A549 (cell line): ENCODE results near the gene MCRIP1. TPM values are rescaled to one million over a fixed set of nuclear protein-coding genes. Genes with fewer than 3 reads are reported as not detected.

Source experiments
- ATAC-seq, 2 experiments: fragments of 200-7000 bp in 1 of 2; fragments of >200 bp in 1 of 2; cut with Nextera tagmentation in 1 of 2; cut with Tn5 transposase in 1 of 2; 3 replicates each; pipeline versions ENCODE4 v1.8.0 to v1.9.1; 2018 to 2020; ENCODE audit warnings: mild to moderate bottlenecking in 1 of 2, moderate library complexity in 1 of 2
- CTCF ChIA-PET: fragments of 300-600 bp; sonication (Branson Sonifier 250); formaldehyde crosslinking; extraction: SDS; loops from one replicate; lab custom pipeline; 2021; ENCODE audit warnings: antibody characterized with exemption, inconsistent platforms; lab: Yijun Ruan, JAX
- POLR2A ChIA-PET: fragments of 350-600 bp; formaldehyde crosslinking; extraction: SDS; loops from one replicate; lab custom pipeline; 2021; ENCODE audit warnings: antibody characterized with exemption, inconsistent platforms; lab: Yijun Ruan, JAX
- DNase-seq, 2 experiments: peaks; one replicate each; pipeline versions ENCODE4 v3.0.0 to v3.0.0-alpha.2; 2011 to 2016; ENCODE audit warnings: low read depth in 1 of 2, low spot score in 1 of 2
- FAIRE-seq: peaks from 2 replicates; lab custom pipeline; 2011; peaks lifted over from hg19 to GRCh38; lab: Jason Lieb, UNC
- H3K27ac ChIP-seq, 2 experiments: fragments of >200 bp; sonication (Bioruptor Twin); formaldehyde crosslinking; 3 replicates each; pipeline ENCODE4 v1.5.1; 2016 to 2017
- H3K4me1 ChIP-seq: fragments of >200 bp; sonication (Bioruptor Twin); formaldehyde crosslinking; 3 replicates; pipeline ENCODE4 v1.6.1; 2016
- H3K4me2 ChIP-seq: fragments of >200 bp; sonication (Bioruptor Twin); formaldehyde crosslinking; 3 replicates; pipeline ENCODE4 v1.6.1; 2016
- H3K4me3 ChIP-seq: fragments of >200 bp; sonication (Bioruptor Twin); formaldehyde crosslinking; 3 replicates; pipeline ENCODE4 v1.5.1; 2016
- H3K9me3 ChIP-seq: fragments of >200 bp; sonication (Bioruptor Twin); formaldehyde crosslinking; 3 replicates; pipeline ENCODE4 v1.6.1; 2016
- BHLHE40 ChIP-seq: IDR thresholded peaks from 2 replicates; pipeline ENCODE4 v1.6.1; 2012; ENCODE audit warnings: low read depth, low read length, inconsistent platforms
- CHD2 ChIP-seq: fragments of 150-350 bp; IDR thresholded peaks from 2 replicates; pipeline ENCODE4 v1.6.1; 2014; ENCODE audit warnings: low read length; ENCODE audit not compliant: partially characterized antibody
- E2F6 ChIP-seq: IDR thresholded peaks from 2 replicates; pipeline ENCODE4 v1.6.1; 2012; ENCODE audit warnings: low read depth, borderline replicate concordance
- EHMT2 ChIP-seq: fragments of 200-600 bp; sonication (generic); IDR thresholded peaks from 2 replicates; pipeline ENCODE4 v1.6.1; 2016; ENCODE audit warnings: antibody characterized with exemption, low read depth, mild to moderate bottlenecking, moderate library complexity
- EP300 ChIP-seq, 2 experiments: fragments of >200 bp; sonication (Bioruptor Twin); formaldehyde crosslinking; IDR thresholded peaks; 2 replicates in 1 of 2; 3 replicates in 1 of 2; pipeline ENCODE4 v1.6.1; 2016 to 2017
- FOSL2 ChIP-seq, 2 experiments: fragments of 450-650 bp in 1 of 2; fragments of >200 bp in 1 of 2; sonication (Bioruptor Twin) in 1 of 2; formaldehyde crosslinking; IDR thresholded peaks; 2 replicates each; pipeline versions ENCODE4 v1.5.0 to v1.6.1; 2016 to 2020; ENCODE audit warnings: mild to moderate bottlenecking in 1 of 2, moderate library complexity in 1 of 2
- HDAC2 ChIP-seq: fragments of 200-600 bp; sonication (generic); IDR thresholded peaks from 2 replicates; pipeline ENCODE4 v1.6.1; 2016
- HOXB5 ChIP-seq: fragments of 250-450 bp; sonication (Bioruptor Pico); IDR thresholded peaks from 2 replicates; pipeline ENCODE4 v1.5.0; 2020; ENCODE audit warnings: mild to moderate bottlenecking, moderate library complexity
- KDM5A ChIP-seq: fragments of 200-600 bp; sonication (generic); IDR thresholded peaks from 2 replicates; pipeline ENCODE4 v1.6.1; 2016; ENCODE audit warnings: antibody characterized with exemption, mild to moderate bottlenecking
- NFE2L2 ChIP-seq: fragments of 150-350 bp; conservative IDR thresholded peaks from 2 replicates; pipeline ENCODE4 v1.6.1; 2014; ENCODE audit warnings: low read length
- NR3C1 ChIP-seq: fragments of >200 bp; sonication (Bioruptor Twin); formaldehyde crosslinking; IDR thresholded peaks from 3 replicates; pipeline ENCODE4 v1.6.1; 2017
- PBX3 ChIP-seq: IDR thresholded peaks from 2 replicates; pipeline ENCODE4 v1.6.1; 2012
- POLR2AphosphoS2 ChIP-seq: conservative IDR thresholded peaks from 2 replicates; pipeline ENCODE4 v1.6.1; 2012; ENCODE audit warnings: low read length, improper control_type of control experiment, inconsistent platforms
- RNF2 ChIP-seq: fragments of 200-600 bp; sonication (generic); IDR thresholded peaks from 2 replicates; pipeline ENCODE4 v1.6.1; 2016; ENCODE audit warnings: low read depth, mild to moderate bottlenecking, antibody characterized with exemption, moderate library complexity, borderline replicate concordance
- TP53 ChIP-seq: fragments of 250-450 bp; sonication (Bioruptor Pico); IDR thresholded peaks from 2 replicates; pipeline ENCODE4 v1.5.0; 2021; ENCODE audit warnings: mild to moderate bottlenecking, moderate library complexity
- ZC3H11A ChIP-seq: fragments of 450-650 bp; IDR thresholded peaks from 2 replicates; pipeline ENCODE4 v1.6.1; 2014; ENCODE audit warnings: antibody characterized with exemption, mild to moderate bottlenecking
- ZFP36 ChIP-seq: fragments of 450-650 bp; IDR thresholded peaks from 2 replicates; pipeline ENCODE4 v1.6.1; 2014; ENCODE audit warnings: borderline replicate concordance; ENCODE audit not compliant: partially characterized antibody
- whole genome bisulfite sequencing: methylation state at CpG from one replicate; pipeline ENCODE4 v1.1.6; 2017; ENCODE audit errors: missing lambda C conversion rate; 5-methylcytosine and 5-hydroxymethylcytosine counted together
- polyA plus RNA-seq, 4 experiments: library from polyadenylated mRNA; depleted of rRNA in 3 of 4; stranded (reverse); fragments of >200 nt; fragmentation: RNase III in 1 of 4; extraction: RNeasy Plus Mini Kit Qiagen cat#74134 plus additional on column Dnase treatment in 1 of 4; gene quantifications; 2 replicates in 3 of 4; 3 replicates in 1 of 4; pipeline ENCODE4 v1.2.3, GENCODE V29; 2011 to 2017
- TF ChIP-seq, protein P1 (sequence below): fragments of >200 bp; sonication (Bioruptor Twin); formaldehyde crosslinking; IDR thresholded peaks from 2 replicates; pipeline ENCODE4 v1.6.1; 2016
- TF ChIP-seq, protein P2 (sequence below): fragments of 250-450 bp; sonication (Bioruptor Pico); IDR thresholded peaks from 2 replicates; pipeline ENCODE4 v1.5.0; 2021; ENCODE audit warnings: mild to moderate bottlenecking, moderate library complexity, borderline replicate concordance
- TF ChIP-seq, protein P3 (sequence below): fragments of 200-600 bp; sonication (generic); IDR thresholded peaks from 2 replicates; pipeline ENCODE4 v1.6.1; 2016; ENCODE audit warnings: antibody characterized with exemption, mild to moderate bottlenecking, moderate library complexity

The MCRIP1 gene
- polyA plus RNA-seq, 2 of the 4 experiments (the other 2 are of a cell fraction), result 32.0 to 51.0 TPM

DNA sequence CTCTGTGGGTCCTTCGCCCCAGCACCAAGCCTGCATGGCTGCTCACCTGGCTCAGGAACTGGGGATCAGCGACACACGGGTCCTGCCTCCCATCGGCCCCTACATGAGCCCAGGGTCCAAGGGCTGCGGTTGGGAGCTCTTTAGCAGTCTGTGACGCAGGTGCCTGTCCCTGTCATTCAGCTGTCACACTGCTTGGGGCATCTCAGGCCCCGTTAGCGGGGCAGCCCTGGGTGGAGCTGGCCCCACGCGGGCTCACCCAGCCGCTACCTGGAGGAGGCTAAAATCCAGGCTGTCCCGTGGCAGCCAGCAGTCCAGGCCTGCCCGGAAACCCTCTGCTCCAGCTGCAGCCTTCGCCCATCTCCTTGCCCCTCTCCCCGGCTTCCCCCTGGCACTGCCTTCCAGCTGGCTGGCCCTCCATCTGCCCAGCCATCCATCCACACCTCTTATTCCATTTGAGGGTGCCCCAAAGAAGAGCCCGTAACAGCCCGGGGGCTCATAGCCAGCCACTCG is 25.8 kb downstream of the MCRIP1 start:
- Histone ChIP-seq H3K27ac (no peak overlapping the region), H3K4me1 (peaks cover 36% of the 10 kb centered on the region), H3K4me3 (no peak overlapping the region), H3K9me3 (no peaks in the 10 kb centered on the region), H3K4me2 (no peak overlapping the region)
- ATAC-seq (peak; percentile 1 to 36; a peak in 3 of 6 replicates), FAIRE-seq (no peak), DNase-seq (no peak)
- ChIA-PET CTCF (interaction anchor here (1.0 to 4.7 kb wide), 7 partner anchors 10 to 103 kb away, joined by 3 to 25 read pairs (median 4); no protein-coding TSS in a partner anchor), POLR2A (no interaction called here)
- TF ChIP-seq KDM5A (no peak), HOXB5 (CRISPR knock-in tag) (no peak), FOSL2 (IDR thresholded peaks at IDR 0.05) (no peak), FOSL2 (CRISPR knock-in tag; IDR thresholded peaks at IDR 0.05) (no peak), BHLHE40 (no peak), NFE2L2 (no peak), ZFP36 (no peak), PBX3 (no peak), RNF2 (no peak), HDAC2 (no peak), NR3C1 (no peak), ZC3H11A (no peak), TP53 (CRISPR knock-in tag) (no peak), EHMT2 (no peak), POLR2AphosphoS2 (no peak), CHD2 (no peak), EP300 (IDR thresholded peaks at IDR 0.05) (no peak), E2F6 (no peak)
- TF ChIP-seq, protein P1, sequence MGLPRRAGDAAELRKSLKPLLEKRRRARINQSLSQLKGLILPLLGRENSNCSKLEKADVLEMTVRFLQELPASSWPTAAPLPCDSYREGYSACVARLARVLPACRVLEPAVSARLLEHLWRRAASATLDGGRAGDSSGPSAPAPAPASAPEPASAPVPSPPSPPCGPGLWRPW, result no peak
- TF ChIP-seq, protein P2, sequence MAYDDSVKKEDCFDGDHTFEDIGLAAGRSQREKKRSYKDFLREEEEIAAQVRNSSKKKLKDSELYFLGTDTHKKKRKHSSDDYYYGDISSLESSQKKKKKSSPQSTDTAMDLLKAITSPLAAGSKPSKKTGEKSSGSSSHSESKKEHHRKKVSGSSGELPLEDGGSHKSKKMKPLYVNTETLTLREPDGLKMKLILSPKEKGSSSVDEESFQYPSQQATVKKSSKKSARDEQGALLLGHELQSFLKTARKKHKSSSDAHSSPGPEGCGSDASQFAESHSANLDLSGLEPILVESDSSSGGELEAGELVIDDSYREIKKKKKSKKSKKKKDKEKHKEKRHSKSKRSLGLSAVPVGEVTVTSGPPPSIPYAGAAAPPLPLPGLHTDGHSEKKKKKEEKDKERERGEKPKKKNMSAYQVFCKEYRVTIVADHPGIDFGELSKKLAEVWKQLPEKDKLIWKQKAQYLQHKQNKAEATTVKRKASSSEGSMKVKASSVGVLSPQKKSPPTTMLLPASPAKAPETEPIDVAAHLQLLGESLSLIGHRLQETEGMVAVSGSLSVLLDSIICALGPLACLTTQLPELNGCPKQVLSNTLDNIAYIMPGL (CRISPR knock-in tag), result no peak
- TF ChIP-seq, protein P3, sequence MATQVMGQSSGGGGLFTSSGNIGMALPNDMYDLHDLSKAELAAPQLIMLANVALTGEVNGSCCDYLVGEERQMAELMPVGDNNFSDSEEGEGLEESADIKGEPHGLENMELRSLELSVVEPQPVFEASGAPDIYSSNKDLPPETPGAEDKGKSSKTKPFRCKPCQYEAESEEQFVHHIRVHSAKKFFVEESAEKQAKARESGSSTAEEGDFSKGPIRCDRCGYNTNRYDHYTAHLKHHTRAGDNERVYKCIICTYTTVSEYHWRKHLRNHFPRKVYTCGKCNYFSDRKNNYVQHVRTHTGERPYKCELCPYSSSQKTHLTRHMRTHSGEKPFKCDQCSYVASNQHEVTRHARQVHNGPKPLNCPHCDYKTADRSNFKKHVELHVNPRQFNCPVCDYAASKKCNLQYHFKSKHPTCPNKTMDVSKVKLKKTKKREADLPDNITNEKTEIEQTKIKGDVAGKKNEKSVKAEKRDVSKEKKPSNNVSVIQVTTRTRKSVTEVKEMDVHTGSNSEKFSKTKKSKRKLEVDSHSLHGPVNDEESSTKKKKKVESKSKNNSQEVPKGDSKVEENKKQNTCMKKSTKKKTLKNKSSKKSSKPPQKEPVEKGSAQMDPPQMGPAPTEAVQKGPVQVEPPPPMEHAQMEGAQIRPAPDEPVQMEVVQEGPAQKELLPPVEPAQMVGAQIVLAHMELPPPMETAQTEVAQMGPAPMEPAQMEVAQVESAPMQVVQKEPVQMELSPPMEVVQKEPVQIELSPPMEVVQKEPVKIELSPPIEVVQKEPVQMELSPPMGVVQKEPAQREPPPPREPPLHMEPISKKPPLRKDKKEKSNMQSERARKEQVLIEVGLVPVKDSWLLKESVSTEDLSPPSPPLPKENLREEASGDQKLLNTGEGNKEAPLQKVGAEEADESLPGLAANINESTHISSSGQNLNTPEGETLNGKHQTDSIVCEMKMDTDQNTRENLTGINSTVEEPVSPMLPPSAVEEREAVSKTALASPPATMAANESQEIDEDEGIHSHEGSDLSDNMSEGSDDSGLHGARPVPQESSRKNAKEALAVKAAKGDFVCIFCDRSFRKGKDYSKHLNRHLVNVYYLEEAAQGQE, result no peak
- WGBS, result 36% methylated on average over 18 of the region's 18 CpGs
